ENCODE data around the gene SIPA1L3. TPM values are rescaled to one million over a fixed set of nuclear protein-coding genes. Genes with fewer than 3 reads are reported as not detected.

SIPA1L3 gene
- total and polyA plus RNA-seq, 2 experiments from 2014 or later = 15.7 to 54.1 TPM

DNA sequence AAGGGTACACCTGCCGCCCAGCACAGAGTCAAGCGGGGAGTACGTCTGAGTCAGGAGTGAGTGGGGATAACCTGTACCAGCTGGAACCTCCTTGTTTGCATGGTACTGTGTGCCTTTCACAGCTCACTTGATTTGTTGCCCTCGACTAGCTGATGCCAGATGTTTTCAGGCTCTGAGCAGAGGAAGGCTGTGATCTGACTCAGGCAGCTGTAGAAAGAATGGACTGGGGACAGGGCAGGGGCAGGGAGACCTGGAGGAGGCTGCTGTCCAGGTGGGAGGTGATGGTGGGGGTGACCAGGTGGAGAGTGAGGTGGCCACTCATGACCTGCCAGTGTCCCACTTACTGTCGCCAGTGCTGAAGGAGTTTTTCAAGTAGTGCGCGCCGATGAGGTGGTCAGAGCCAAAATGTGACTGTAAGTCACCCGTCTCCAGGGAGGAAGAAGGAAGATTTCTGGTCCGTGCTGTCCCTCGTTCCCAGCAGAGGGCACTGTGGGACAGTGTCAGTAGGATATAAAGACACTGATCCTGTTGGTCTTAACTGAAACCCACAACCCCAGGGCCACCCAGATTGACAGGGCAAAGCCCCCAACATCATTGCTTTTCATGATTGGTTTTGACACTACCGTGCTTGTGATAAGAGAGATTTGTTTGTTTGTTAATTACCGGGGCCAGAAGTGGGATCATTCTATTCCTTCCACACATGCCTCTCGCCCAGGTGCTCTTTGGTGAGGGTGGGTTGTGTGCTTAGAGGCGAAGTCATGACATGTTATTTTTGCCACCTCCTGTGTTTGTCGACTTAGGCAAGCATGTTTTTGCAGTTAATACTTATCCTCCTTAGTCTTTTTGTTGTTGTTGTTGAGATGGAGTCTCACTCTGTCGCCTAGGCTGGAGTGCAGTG, 188.7 kb downstream of the SIPA1L3 start:
- ATAC-seq = peak; percentile 96
- Histone ChIP-seq H3K4me3 (no peak overlapping the region), H3F3A (replicated peaks; ENCODE audit: low read depth) (0 out of 2 replicates have a peak, but pooled peaks cover 6% of the 10 kb centered on the region), H3K36me3 (ENCODE audit: insufficient read depth) (peaks cover 9% of the 10 kb centered on the region), H3K4me2 (no peak overlapping the region), H3K27ac (ENCODE audit: low read depth) (peak overlapping the region; percentile 70; the same call in 1 of the 2 replicates), H3K79me2 (replicated peaks; ENCODE audit: insufficient read depth) (no peaks in the 10 kb centered on the region), H3K27me3 (ENCODE audit: insufficient read depth) (no peaks in the 10 kb centered on the region), H3K9me2 (ENCODE audit: insufficient read depth) (no peaks in the 10 kb centered on the region), H2AFZ (no peak overlapping the region), H4K20me1 (replicated peaks; ENCODE audit: insufficient read depth) (no peaks in the 10 kb centered on the region; the same call in none of the 2 replicates), H3K4me1 (ENCODE audit: insufficient read depth) (0 out of 2 replicates have a peak, but pooled peaks cover 5% of the 10 kb centered on the region)
- peaks cover 5% of the 10 kb centered on the region; the same call in 2 of the 3 replicates for H3K4me1 Mint-ChIP-seq
- DNase-seq (ENCODE audit: low spot score) = peak; percentile 92
- TF ChIP-seq STAT1 (IDR thresholded peaks at IDR 0.05; ENCODE audit: unreplicated experiment) (no peak), POLR2AphosphoS5 (IDR thresholded peaks at IDR 0.05; ENCODE audit: low read depth) (no peak), EZH2 (IDR thresholded peaks at IDR 0.05; ENCODE audit: low read depth, unreplicated experiment) (no peak), NANOG (IDR thresholded peaks at IDR 0.05; ENCODE audit: borderline replicate concordance) (no peak), ETS1 (IDR thresholded peaks at IDR 0.05) (no peak)
- TF ChIP-seq, protein P1, sequence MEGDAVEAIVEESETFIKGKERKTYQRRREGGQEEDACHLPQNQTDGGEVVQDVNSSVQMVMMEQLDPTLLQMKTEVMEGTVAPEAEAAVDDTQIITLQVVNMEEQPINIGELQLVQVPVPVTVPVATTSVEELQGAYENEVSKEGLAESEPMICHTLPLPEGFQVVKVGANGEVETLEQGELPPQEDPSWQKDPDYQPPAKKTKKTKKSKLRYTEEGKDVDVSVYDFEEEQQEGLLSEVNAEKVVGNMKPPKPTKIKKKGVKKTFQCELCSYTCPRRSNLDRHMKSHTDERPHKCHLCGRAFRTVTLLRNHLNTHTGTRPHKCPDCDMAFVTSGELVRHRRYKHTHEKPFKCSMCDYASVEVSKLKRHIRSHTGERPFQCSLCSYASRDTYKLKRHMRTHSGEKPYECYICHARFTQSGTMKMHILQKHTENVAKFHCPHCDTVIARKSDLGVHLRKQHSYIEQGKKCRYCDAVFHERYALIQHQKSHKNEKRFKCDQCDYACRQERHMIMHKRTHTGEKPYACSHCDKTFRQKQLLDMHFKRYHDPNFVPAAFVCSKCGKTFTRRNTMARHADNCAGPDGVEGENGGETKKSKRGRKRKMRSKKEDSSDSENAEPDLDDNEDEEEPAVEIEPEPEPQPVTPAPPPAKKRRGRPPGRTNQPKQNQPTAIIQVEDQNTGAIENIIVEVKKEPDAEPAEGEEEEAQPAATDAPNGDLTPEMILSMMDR (conservative IDR thresholded peaks at IDR 0.05; ENCODE audit: low read depth in 2 of 2) = peak; percentile 70 to 91
- H3K36me3 Mint-ChIP-seq (ENCODE audit: low read depth) = peaks cover 26% of the 10 kb centered on the region
- peaks cover 7% of the 10 kb centered on the region for H3K9me3 Mint-ChIP-seq
- H3K27me3 Mint-ChIP-seq (ENCODE audit: insufficient read depth, low read depth, poor library complexity) = peaks cover 7% of the 10 kb centered on the region
- no peak overlapping the region for H3K27ac Mint-ChIP-seq
- no peak overlapping the region for H3K4me3 Mint-ChIP-seq

- Histone ChIP-seq H3K9me2 (ENCODE audit: insufficient read depth) (no peaks in the 10 kb centered on the region), H3K27ac (ENCODE audit: low read depth) (no peak overlapping the region), H2AFZ (no peak overlapping the region), H3K4me2 (no peak overlapping the region), H3K4me1 (ENCODE audit: insufficient read depth) (0 out of 2 replicates have a peak, but pooled peaks cover 5% of the 10 kb centered on the region), H3K79me2 (replicated peaks; ENCODE audit: insufficient read depth) (no peaks in the 10 kb centered on the region), H3F3A (replicated peaks; ENCODE audit: low read depth) (0 out of 2 replicates have a peak, but pooled peaks cover 6% of the 10 kb centered on the region), H3K36me3 (ENCODE audit: insufficient read depth) (peaks cover 13% of the 10 kb centered on the region), H4K20me1 (replicated peaks; ENCODE audit: insufficient read depth) (no peaks in the 10 kb centered on the region; the same call in none of the 2 replicates), H3K4me3 (no peak overlapping the region), H3K27me3 (ENCODE audit: insufficient read depth) (no peaks in the 10 kb centered on the region)
- no peak overlapping the region for H3K4me3 Mint-ChIP-seq
- no peak overlapping the region for H3K27ac Mint-ChIP-seq
- peaks cover 7% of the 10 kb centered on the region for H3K27me3 Mint-ChIP-seq (ENCODE audit: insufficient read depth, low read depth, poor library complexity)
- ATAC-seq = no peak
- H3K36me3 Mint-ChIP-seq (ENCODE audit: low read depth) = peaks cover 47% of the 10 kb centered on the region
- no peak for DNase-seq (ENCODE audit: low spot score)
- H3K9me3 Mint-ChIP-seq = peaks cover 7% of the 10 kb centered on the region
- H3K4me1 Mint-ChIP-seq = peaks cover 5% of the 10 kb centered on the region; the same call in 2 of the 3 replicates
- TF ChIP-seq JUNB (IDR thresholded peaks at IDR 0.05; ENCODE audit: unreplicated experiment) (no peak), ZNF114 (CRISPR knock-in tag; IDR thresholded peaks at IDR 0.05) (no peak), POLR2AphosphoS5 (IDR thresholded peaks at IDR 0.05; ENCODE audit: low read depth) (no peak), ZNF331 (CRISPR knock-in tag; IDR thresholded peaks at IDR 0.05; ENCODE audit: low read depth) (no peak), EZH2 (IDR thresholded peaks at IDR 0.05; ENCODE audit: low read depth, unreplicated experiment) (no peak), REST (IDR thresholded peaks at IDR 0.05; ENCODE audit: unreplicated experiment) (no peak), CREB1 (CRISPR knock-in tag; IDR thresholded peaks at IDR 0.05; ENCODE audit: low read depth) (no peak)
- TF ChIP-seq, protein P1 (conservative IDR thresholded peaks at IDR 0.05; ENCODE audit: low read depth in 2 of 2) = no peak
Observed at GRCh38 chr19:38099966-38100365, 193.0 kb downstream of the SIPA1L3 start.

All from GM23338 (cell line).